Activated effector memory CD4-positive, alpha-beta T cell treated with anti-CD3 and anti-CD28 coated beads, Interleukin-2, amount 50 U/mL, for 16 hours (primary cell): Measurements from ENCODE around the gene PRR16.
"Not testable (repeated sequence)": the region's sequence is repeated elsewhere in the genome, so short reads cannot be mapped to it uniquely, and the experiment has no call there.

Experiments
- DNase-seq: peaks from one replicate; pipeline ENCODE4 v3.0.0-alpha.2; 2020

The PRR16 gene

GRCh38 chr5:120678279-120678678, 214.2 kb downstream of the PRR16 start:
- DNase-seq: no peak

DNA sequence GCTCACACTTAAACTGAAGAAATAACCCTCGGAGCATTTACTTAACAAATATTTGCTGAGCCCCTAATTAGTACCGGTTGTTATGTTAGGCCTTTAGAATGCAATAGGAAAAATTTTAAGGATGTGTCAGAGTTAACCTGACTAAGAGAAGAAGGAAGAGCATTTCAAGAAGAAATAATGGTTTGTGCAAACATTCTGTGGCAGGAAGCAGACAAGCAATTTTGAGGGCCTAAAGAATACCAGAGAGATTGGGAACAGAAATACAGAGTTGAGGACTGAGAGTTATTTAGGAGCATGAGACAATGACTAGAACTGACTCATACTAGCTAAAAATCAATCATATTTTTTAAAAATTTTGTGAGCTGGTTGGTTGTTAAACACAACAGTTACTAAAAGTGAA, 218.8 kb downstream of the PRR16 start:
- DNase-seq: no peak

DNA sequence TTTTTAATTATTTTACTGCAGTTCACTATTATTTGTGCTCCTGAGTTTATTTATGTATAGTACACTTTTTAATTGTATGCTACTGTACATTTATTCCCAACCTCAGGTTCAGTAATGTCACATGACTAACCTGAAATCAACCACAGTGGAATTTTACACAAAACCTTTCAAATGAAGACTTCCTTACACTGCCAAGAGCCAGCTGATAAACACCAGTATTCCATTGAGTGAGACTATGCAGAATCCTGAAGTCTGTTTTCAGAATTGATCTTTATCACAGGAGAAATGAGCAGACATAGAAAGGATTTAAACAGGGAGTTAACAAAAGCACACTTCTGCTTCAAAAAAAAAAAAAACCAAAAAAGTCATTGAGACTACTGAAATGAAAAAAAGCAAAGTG, 219.5 kb downstream of the PRR16 start:
- DNase-seq: no peak

GRCh38 chr5:120684213-120684612, 220.1 kb downstream of the PRR16 start:
- no peak for DNase-seq

DNA sequence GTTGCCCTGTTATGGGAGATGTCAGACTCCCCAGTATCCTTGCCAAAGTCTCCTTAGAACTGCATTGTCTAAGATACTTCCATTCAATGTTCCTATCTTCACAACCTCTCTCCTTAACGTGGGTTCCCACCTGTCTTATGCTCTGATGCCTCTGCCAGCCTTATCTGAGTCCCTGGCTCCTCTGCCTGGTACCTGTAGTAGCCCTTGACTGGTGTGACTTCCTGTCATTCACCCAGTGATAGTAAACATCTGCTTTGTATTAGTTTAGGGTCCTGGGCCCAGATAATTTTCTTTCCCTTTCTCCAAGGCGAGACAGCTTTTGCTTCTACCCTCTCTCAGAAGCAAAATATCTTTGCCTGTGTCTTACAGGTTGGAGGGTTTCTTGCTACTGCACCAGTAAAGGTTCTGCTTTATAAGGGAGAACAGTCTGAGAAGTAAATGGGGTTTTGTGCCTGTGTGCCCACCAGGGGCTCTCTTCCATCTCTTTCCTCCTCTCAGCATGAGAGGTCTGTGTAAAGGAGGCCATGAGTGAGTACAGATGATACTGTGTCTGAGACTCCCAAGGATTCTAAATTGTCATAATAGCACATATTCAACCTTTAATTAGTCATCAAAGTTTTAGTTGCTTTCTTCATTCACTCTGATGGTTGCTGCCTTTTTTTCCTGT, 220.8 kb downstream of the PRR16 start:
- DNase-seq: no peak

DNA sequence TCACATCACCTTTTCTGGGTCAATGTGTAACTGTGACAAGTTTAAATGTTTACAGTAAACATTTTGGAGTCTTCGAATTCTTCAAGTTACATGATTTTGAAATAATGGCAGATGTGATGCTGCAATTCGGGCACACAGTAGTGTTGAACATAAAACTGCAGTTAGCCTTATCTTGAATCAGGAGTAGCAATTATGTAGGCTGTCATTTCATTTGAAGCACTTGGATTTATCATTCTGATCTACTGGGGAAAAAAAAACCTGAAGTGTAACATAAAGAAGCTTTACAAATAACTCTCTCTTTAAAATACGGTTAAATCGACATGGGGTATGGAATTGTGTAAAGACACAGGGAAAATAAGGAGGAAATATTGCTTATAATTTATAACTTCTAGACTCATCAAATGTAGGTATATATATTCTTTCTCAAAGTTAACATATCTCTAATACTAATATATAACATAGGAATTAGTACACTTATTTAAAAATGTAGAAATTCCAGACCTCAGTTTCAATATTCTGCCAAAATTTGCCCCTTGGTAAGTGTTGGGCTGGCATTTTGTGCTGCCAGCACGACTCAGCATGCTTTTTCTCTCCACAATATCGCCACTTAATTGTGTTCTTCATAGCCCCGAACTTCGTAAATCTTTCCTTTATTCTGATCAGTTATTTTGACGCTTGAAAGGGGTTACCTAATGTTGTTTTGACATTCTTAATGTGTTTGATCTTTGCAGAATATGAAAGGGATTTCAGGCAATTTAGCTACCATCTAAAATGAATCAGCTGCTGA, 226.7 kb downstream of the PRR16 start:
- no peak for DNase-seq

DNA sequence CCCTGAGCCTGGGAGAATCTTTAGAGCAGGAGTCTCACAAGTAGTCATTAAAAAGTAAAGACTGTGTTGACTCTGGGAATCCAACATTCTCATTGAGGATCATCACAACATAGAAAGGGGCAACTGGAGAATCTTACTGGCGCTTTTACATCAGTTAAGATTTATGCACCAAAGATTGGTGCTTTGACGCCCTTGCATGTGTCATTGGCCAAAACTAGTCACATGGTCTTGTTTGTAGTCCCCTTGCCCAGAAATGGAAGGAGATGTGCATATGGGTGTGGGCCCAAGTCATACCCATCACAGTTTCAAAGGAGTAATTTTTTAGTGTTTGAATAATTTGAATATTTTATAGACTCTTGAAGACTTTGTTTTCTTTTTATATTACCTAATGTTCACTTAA, 228.2 kb downstream of the PRR16 start:
- no peak for DNase-seq

DNA sequence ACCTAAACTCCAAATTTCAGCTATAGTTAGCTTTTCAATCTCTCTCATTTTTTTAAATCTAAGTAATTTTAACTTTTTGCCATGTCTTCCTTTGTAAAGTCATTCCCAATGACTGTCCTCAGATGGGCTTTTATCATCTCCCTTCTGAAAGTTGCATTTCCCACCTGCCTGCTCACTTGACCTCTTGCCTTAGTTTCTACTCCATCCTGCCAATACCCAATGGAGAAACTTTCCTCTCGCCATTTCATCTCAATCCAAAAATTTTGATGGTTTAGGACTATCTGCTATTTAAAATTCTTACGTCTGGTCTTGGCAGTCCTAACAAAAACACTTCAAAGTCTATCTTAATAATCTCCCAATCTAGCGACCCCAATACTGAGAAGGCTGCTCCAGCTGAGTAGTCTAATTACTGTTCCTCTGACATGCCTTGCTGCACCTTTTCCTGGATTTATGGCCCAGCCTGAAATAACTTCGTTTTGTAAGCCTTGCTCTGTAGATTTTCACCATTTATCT, 231.3 kb downstream of the PRR16 start:
- DNase-seq: no peak

- DNase-seq: no peak
Measured at GRCh38 chr5:120697147-120697546, 233.0 kb downstream of the PRR16 start.

DNA sequence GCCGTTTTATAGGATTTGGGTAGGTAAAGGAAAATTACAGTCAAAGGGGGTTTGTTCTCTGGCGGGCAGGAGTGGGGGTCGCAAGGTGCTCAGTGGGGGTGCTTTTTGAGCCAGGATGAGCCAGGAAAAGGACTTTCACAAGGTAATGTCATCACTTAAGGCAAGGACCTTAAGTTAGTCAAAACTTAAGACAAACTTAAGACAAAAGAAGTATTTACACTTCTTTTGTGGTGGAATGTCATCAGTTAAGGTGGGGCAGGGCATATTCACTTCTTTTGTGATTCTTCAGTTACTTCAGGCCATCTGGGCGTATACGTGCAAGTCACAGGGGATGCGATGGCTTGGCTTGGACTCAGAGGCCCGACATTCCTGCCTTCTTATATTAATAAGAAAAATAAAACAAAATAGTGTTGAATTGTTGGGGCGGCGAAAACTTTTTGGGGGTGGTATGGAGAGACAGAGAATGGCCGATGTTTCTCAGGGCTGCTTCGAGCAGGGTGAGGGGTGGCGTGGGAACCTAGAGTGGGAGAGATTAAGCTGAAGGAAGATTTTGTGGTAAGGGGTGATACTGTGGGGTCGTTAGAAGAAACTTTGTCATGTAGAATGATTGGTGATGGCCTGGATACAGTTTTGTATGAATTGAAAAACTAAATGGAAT, 233.7 kb downstream of the PRR16 start:
- DNase-seq: not testable (repeated sequence)

DNA sequence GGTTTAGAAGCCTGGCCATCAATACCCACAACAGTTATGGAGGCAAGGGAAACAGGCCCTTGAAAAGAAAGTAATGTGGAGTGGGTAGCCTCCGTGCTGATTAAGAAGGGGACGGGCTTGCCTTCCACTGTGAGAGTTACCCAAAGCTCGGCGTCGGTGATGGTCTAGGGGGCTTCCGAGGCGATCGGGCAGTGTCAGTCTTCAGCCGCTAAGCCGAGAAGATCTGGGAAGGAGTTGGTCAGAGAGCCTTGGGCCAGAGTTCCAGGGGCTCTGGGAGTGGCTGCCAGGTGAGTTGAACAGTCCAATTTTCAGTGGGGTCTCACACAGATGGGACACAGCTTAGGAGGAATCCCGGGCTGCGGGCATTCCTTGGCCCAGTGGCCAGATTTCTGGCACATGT, 236.6 kb downstream of the PRR16 start:
- DNase-seq: not testable (repeated sequence)

DNA sequence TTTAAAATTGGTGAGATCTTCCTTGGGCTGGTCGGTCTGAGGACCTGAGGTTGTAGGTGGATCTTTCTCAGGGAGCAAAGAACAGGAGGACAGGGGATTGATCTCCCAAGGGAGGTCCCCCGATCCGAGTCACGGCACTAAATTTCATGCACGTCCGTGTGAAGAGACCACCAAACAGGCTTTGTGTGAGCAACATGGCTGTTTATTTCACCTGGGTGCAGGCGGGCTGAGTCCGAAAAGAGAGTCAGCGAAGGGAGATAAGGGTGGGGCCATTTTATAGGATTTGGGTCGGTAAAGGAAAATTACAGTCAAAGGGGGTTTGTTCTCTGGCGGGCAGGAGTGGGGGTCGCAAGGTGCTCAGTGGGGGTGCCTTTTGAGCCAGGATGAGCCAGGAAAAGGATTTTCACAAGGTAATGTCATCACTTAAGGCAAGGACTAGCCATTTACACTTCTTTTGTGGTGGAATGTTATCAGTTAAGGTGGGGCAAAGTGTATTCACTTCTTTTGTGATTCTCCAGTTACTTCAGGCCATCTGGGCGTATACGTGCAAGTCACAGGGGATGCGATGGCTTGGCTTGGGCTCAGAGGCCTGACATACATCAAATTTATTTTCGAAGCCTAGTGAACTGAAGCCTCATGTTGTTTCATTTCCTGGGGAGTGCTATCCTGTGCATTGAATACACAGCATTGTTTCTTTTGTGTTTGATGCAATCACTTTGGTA, 238.9 kb downstream of the PRR16 start:
- DNase-seq: not testable (repeated sequence)

- DNase-seq: no peak
Measured at GRCh38 chr5:120703918-120704587, 240.0 kb downstream of the PRR16 start.

- no peak for DNase-seq
Measured at GRCh38 chr5:120706877-120707276, 242.8 kb downstream of the PRR16 start.

DNA sequence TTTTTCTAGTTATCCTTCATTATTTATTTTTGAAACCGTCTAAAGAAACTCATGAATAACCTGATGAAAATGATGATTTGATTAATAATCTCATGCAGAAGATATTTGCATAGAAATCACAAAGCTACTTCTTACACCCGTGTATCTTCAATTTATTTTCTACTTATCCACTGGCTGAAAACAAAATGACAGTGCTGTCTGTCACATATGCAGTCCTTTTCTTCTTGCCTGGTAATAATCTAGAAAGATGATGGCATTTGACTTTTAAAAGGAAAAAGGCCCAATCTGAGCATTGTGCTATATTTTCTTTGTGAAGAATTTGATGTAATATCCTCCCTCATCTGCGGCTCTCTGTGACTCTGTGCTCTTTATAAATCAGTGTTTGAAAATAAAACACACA, 253.3 kb downstream of the PRR16 start:
- no peak for DNase-seq

GRCh38 chr5:120730214-120730613, 266.1 kb downstream of the PRR16 start:
- DNase-seq: no peak

GRCh38 chr5:120734033-120734432, 269.9 kb downstream of the PRR16 start:
- DNase-seq: no peak

GRCh38 chr5:120735076-120735475, 271.0 kb downstream of the PRR16 start:
- DNase-seq: no peak
